Activated B cell treated with CpG ODN at 0.5 μM for 24 hours (primary cell): ENCODE data around the gene WWOX. TPM values are rescaled to one million over a fixed set of nuclear protein-coding genes. Genes with fewer than 3 reads are reported as not detected.

ENCODE experiments used
- ATAC-seq: fragments of 200-7000 bp; cut with Tn5 transposase; one replicate; pipeline ENCODE4 v1.10.0; 2021; ENCODE audit warnings: low read depth, mild to moderate bottlenecking, moderate library complexity
- CTCF ChIA-PET: fragments of 350-600 bp; sonication (Branson Sonifier 250); formaldehyde crosslinking; loops from one replicate; lab custom pipeline; 2021; ENCODE audit warnings: antibody characterized with exemption; lab: Charles Lee
- POLR2A ChIA-PET: fragments of 350-600 bp; sonication (Branson Sonifier 250); formaldehyde crosslinking; loops from one replicate; lab custom pipeline; 2021; ENCODE audit warnings: antibody characterized with exemption; lab: Charles Lee
- DNase-seq: peaks from one replicate; pipeline ENCODE4 v3.0.0; 2022
- H3K27ac Mint-ChIP-seq: one replicate; pipeline ENCODE4 v1.8.0; 2020; ENCODE audit warnings: mixed read lengths
- H3K27me3 Mint-ChIP-seq: one replicate; pipeline ENCODE4 v1.8.0; 2021; ENCODE audit warnings: mixed read lengths
- H3K36me3 Mint-ChIP-seq: one replicate; pipeline ENCODE4 v1.8.0; 2021; ENCODE audit warnings: low read depth, mixed read lengths
- H3K4me1 Mint-ChIP-seq: one replicate; pipeline ENCODE4 v1.8.0; 2021; ENCODE audit warnings: mixed read lengths
- H3K4me3 Mint-ChIP-seq: one replicate; pipeline ENCODE4 v1.8.0; 2020; ENCODE audit warnings: mild to moderate bottlenecking, mixed read lengths
- H3K9me3 Mint-ChIP-seq: one replicate; pipeline ENCODE4 v1.8.0; 2020; ENCODE audit warnings: mixed read lengths
- intact Hi-C: fragments of 100-400 bp; cut with micrococcal nuclease; formaldehyde crosslinking; loops from one replicate; pipeline ENCODE4 v1.15.1; 2024
- total RNA-seq: library from RNA; stranded (reverse); gene quantifications from 2 replicates; pipeline ENCODE4 v1.2.3, GENCODE V29; 2022
- TF ChIP-seq, protein P1 (sequence below): fragments of 200-600 bp; IDR thresholded peaks from one replicate; pipeline ENCODE4 v1.8.0; 2022; ENCODE audit warnings: antibody characterized with exemption, mild to moderate bottlenecking

WWOX gene
- total RNA-seq, 1 donor from 2014 or later, result 22.6 TPM

DNA sequence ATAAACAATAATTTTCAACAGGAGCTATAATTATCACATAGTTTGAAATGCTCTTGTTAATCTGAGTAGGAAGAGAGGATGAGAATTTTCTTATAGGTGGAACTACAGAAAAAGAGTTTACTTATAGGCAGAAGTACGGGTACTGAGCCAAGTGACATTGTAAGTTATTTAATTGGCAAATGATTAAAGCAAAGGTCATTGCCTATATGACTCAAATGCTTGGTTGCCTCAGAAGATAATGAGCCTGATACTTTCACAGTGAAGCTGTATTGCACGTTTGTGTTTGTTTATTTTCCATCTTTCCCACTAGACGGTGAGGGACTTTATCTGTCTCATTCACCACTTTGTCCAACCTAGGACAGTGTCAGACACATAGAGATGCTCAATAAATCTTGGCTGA lies 751.8 kb downstream of the WWOX start:
- H3K36me3 Mint-ChIP-seq, result no peaks in the 10 kb centered on the region
- no peaks in the 10 kb centered on the region for H3K4me1 Mint-ChIP-seq
- H3K4me3 Mint-ChIP-seq, result no peak overlapping the region
- no peaks in the 10 kb centered on the region for H3K27me3 Mint-ChIP-seq
- H3K9me3 Mint-ChIP-seq, result no peaks in the 10 kb centered on the region
- DNase-seq (no peak), ATAC-seq (no peak)
- TF ChIP-seq, protein P1, sequence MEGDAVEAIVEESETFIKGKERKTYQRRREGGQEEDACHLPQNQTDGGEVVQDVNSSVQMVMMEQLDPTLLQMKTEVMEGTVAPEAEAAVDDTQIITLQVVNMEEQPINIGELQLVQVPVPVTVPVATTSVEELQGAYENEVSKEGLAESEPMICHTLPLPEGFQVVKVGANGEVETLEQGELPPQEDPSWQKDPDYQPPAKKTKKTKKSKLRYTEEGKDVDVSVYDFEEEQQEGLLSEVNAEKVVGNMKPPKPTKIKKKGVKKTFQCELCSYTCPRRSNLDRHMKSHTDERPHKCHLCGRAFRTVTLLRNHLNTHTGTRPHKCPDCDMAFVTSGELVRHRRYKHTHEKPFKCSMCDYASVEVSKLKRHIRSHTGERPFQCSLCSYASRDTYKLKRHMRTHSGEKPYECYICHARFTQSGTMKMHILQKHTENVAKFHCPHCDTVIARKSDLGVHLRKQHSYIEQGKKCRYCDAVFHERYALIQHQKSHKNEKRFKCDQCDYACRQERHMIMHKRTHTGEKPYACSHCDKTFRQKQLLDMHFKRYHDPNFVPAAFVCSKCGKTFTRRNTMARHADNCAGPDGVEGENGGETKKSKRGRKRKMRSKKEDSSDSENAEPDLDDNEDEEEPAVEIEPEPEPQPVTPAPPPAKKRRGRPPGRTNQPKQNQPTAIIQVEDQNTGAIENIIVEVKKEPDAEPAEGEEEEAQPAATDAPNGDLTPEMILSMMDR, result no peak
- no peak overlapping the region for H3K27ac Mint-ChIP-seq
- ChIA-PET POLR2A (no interaction called here), CTCF (no interaction called here)
- intact Hi-C loops, result no loop called here

DNA sequence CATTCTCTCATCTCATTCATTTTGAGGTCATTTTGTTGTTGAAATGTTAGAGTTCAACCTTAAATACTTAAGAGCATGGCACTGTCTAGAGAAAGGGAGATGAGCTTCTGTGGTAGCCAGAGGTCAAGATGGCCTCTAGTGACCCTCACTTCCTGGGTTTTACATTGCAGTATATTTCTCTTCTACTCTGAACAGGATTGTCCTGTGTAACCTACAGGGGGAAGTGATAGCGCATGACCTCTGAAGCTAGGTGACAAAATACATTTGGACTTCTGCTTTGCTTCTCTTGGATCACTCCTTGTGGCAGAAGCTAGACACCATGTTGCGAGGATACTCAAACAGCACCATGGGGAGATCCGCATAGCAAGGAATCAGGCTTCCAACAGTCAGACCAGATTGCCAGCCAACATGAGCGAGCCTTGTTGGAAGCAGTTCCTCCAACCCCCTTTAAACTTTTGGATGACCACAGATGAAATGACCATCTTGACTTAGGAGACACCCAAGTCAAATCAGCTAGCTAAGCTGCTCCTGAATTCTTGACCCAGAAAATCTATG lies 752.7 kb downstream of the WWOX start:
- ChIA-PET CTCF (no interaction called here), POLR2A (no interaction called here)
- TF ChIP-seq, protein P1, result no peak
- Mint-ChIP-seq H3K27ac (no peak overlapping the region), H3K9me3 (peaks cover 2% of the 10 kb centered on the region), H3K4me1 (no peaks in the 10 kb centered on the region), H3K27me3 (no peaks in the 10 kb centered on the region), H3K36me3 (no peaks in the 10 kb centered on the region), H3K4me3 (no peak overlapping the region)
- DNase-seq, result no peak
- intact Hi-C loops, result no loop called here
- ATAC-seq, result no peak

- Mint-ChIP-seq H3K9me3 (no peaks in the 10 kb centered on the region), H3K27ac (no peak overlapping the region), H3K27me3 (no peaks in the 10 kb centered on the region), H3K4me3 (no peak overlapping the region), H3K4me1 (peaks cover 2% of the 10 kb centered on the region), H3K36me3 (no peaks in the 10 kb centered on the region)
- ChIA-PET POLR2A (no interaction called here), CTCF (no interaction called here)
- DNase-seq (no peak), ATAC-seq (no peak)
- TF ChIP-seq, protein P1, result no peak
- intact Hi-C loops, result no loop called here
These were observed 762.6 kb downstream of the WWOX start for GRCh38 chr16:78862022-78862421.

GRCh38 chr16:78866521-78866920 lies 767.1 kb downstream of the WWOX start:
- peaks cover 3% of the 10 kb centered on the region for H3K9me3 Mint-ChIP-seq
- H3K27ac Mint-ChIP-seq, result no peak overlapping the region
- CTCF ChIA-PET, result no interaction called here
- no peaks in the 10 kb centered on the region for H3K4me1 Mint-ChIP-seq
- DNase-seq, result no peak
- H3K36me3 Mint-ChIP-seq, result no peaks in the 10 kb centered on the region
- POLR2A ChIA-PET, result no interaction called here
- ATAC-seq, result no peak
- H3K27me3 Mint-ChIP-seq, result no peaks in the 10 kb centered on the region
- no peak overlapping the region for H3K4me3 Mint-ChIP-seq
- intact Hi-C loops, result no loop called here
- TF ChIP-seq, protein P1, result no peak

DNA sequence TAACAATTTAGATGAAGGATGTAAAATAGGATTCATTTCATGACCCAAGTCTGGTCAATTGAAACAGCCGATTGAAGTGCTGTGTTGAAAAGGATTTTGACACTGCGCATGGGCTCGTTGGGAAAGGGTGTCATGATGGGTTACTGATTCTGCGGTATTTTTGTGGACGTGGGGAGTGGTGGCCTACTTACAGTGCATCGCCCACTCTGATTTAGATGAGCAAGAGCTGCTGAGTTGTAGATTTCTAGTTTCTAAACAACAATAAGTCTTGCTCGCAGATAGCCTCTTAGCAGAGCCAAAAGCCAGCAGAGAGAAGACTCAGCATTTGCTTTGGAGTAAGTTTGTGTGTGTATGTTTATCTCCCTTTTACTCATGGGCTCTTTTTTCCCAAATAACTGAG lies 770.0 kb downstream of the WWOX start:
- CTCF ChIA-PET, result no interaction called here
- no peak overlapping the region for H3K4me3 Mint-ChIP-seq
- intact Hi-C loops, result no loop called here
- no peak for DNase-seq
- H3K4me1 Mint-ChIP-seq, result no peaks in the 10 kb centered on the region
- TF ChIP-seq, protein P1, result no peak
- ATAC-seq, result no peak
- H3K27ac Mint-ChIP-seq, result no peak overlapping the region
- no peaks in the 10 kb centered on the region for H3K27me3 Mint-ChIP-seq
- POLR2A ChIA-PET, result no interaction called here
- no peaks in the 10 kb centered on the region for H3K36me3 Mint-ChIP-seq
- H3K9me3 Mint-ChIP-seq, result peaks cover 3% of the 10 kb centered on the region
